Measurements from ENCODE around the gene CHSY1.

The CHSY1 gene

DNA sequence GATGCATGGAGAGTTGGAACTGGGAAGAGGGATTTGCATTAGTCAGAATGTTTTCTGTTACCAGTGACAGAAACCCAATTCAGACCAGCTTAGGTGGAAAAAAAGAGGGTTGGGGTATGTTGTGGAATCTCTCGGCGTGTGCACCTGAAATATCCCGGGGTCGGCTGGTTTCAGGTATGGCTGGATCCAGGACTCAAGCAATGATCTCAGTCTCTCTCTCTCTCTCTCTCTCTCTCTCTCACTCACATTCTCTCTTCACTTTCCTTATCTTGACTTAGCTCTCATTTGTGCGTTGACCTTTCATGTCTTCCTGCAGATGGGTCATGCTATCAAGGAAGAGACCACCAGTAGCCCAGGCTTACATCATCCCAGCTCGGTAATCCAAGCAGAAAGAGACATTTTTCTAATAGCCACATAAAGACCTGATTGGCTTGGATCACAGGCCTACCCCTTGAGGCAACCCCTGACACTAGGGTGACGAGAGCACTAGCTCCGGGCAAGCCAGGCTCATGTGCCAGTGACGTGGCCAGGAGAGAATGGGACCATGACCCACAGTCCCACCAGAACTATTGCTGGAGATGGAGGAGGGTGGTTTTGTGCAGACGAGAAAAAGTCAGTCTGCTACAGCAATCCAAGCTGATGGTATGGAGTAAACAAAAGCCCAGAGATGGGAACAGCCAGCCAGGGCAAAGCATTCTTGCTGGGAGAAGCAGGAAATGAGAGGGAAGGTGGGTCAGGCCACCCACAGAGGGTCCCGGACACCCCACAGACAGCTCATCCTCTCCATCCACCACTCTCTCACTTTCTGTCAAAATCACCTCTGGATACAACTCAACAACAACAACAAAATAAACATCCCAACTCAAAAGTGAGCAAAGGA is 91.7 kb downstream of the CHSY1 start:
- H3K27me3 ChIP-seq (ENCODE audit: low read depth, low read length): peaks cover 41% of the 10 kb centered on the region
- 0 out of 2 replicates have a peak, but pooled peaks cover 9% of the 10 kb centered on the region for H4K20me1 ChIP-seq (ENCODE audit: insufficient read depth, low read length)
- no peak overlapping the region for H2AFZ ChIP-seq (ENCODE audit: low read depth, low read length)
- H3K27ac ChIP-seq (ENCODE audit: low read length): no peak overlapping the region
- H3K4me3 ChIP-seq (ENCODE audit: low read length): no peak overlapping the region
- no peak overlapping the region for H3K4me2 ChIP-seq (ENCODE audit: low read length)
- H3K9me3 ChIP-seq (ENCODE audit: insufficient read depth, low read length): peaks cover 14% of the 10 kb centered on the region
- H3K9ac ChIP-seq (ENCODE audit: low read length): no peak overlapping the region
- H3K4me1 ChIP-seq (ENCODE audit: low read length): peaks cover 21% of the 10 kb centered on the region
- H3K79me2 ChIP-seq (ENCODE audit: low read length): no peaks in the 10 kb centered on the region
- no peaks in the 10 kb centered on the region for H3K36me3 ChIP-seq (replicated peaks; ENCODE audit: low read depth, low read length)
- TF ChIP-seq EZH2phosphoT487 (IDR thresholded peaks at IDR 0.05; ENCODE audit: low read depth): no peak
- TF ChIP-seq, protein P1, sequence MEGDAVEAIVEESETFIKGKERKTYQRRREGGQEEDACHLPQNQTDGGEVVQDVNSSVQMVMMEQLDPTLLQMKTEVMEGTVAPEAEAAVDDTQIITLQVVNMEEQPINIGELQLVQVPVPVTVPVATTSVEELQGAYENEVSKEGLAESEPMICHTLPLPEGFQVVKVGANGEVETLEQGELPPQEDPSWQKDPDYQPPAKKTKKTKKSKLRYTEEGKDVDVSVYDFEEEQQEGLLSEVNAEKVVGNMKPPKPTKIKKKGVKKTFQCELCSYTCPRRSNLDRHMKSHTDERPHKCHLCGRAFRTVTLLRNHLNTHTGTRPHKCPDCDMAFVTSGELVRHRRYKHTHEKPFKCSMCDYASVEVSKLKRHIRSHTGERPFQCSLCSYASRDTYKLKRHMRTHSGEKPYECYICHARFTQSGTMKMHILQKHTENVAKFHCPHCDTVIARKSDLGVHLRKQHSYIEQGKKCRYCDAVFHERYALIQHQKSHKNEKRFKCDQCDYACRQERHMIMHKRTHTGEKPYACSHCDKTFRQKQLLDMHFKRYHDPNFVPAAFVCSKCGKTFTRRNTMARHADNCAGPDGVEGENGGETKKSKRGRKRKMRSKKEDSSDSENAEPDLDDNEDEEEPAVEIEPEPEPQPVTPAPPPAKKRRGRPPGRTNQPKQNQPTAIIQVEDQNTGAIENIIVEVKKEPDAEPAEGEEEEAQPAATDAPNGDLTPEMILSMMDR (IDR thresholded peaks at IDR 0.05; ENCODE audit: low read depth, low read length): no peak

GRCh38 chr15:101159096-101159935 is 92.5 kb downstream of the CHSY1 start:
- Histone ChIP-seq H3K79me2 (ENCODE audit: low read length) (no peaks in the 10 kb centered on the region), H2AFZ (ENCODE audit: low read depth, low read length) (no peak overlapping the region), H3K27ac (ENCODE audit: low read length) (no peak overlapping the region), H4K20me1 (ENCODE audit: insufficient read depth, low read length) (0 out of 2 replicates have a peak, but pooled peaks cover 9% of the 10 kb centered on the region), H3K9me3 (ENCODE audit: insufficient read depth, low read length) (peaks cover 8% of the 10 kb centered on the region; the same call in 1 of the 2 replicates), H3K27me3 (ENCODE audit: low read depth, low read length) (peaks cover 41% of the 10 kb centered on the region), H3K9ac (ENCODE audit: low read length) (no peak overlapping the region), H3K4me3 (ENCODE audit: low read length) (no peak overlapping the region), H3K4me2 (ENCODE audit: low read length) (no peak overlapping the region), H3K4me1 (ENCODE audit: low read length) (peaks cover 21% of the 10 kb centered on the region), H3K36me3 (replicated peaks; ENCODE audit: low read depth, low read length) (no peaks in the 10 kb centered on the region)
- TF ChIP-seq, protein P1 (IDR thresholded peaks at IDR 0.05; ENCODE audit: low read depth, low read length): no peak
- TF ChIP-seq EZH2phosphoT487 (IDR thresholded peaks at IDR 0.05; ENCODE audit: low read depth): no peak

DNA sequence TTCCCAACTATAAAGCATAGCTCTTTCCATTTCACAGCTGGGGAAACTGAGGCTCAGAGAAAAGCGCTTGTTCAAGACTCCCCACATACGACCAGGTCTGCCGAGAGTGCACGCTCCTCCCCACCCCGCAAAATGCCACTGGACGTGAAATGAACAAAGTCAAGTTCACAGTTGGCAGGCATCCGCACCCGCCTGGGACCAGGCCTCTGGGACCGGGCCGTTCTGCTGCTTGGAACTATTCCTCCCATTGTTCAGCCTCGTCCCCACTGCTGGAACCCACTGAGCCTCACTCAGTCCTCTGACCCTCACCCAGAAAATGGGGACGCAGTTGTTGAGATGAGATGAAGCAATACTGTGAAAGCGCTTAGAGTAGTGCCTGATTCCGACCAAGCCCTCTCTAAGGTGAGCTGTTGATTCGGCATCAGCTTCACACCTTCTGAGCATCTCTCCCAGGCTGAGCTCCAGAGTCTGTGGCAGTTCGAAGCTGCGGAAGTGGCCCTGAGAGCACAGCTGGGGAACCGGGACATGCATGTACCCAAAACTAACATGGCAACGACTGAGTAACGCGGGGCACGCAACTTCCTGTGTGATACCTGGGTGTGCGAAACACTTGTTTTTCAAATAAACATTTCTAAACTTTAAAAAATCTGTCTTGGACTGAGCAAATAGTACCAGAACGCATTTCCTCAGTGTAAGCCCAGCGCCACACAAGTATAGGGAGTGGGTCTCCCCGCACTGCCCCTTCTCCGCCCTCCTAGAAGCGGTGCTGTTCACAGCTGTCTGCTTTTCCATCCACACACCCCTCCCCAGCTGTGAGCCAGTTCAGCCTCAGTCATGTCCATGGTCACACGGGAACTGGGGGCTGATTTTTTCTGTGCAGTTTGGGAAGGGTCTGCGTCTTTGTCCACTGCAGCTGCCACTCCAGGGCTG is 93.4 kb downstream of the CHSY1 start:
- no peak overlapping the region for H3K4me3 ChIP-seq (ENCODE audit: low read length)
- no peaks in the 10 kb centered on the region for H3K79me2 ChIP-seq (ENCODE audit: low read length)
- peaks cover 41% of the 10 kb centered on the region for H3K27me3 ChIP-seq (ENCODE audit: low read depth, low read length)
- no peak overlapping the region for H3K4me2 ChIP-seq (ENCODE audit: low read length)
- no peak overlapping the region for H3K27ac ChIP-seq (ENCODE audit: low read length)
- H3K36me3 ChIP-seq (replicated peaks; ENCODE audit: low read depth, low read length): no peaks in the 10 kb centered on the region
- TF ChIP-seq EZH2phosphoT487 (IDR thresholded peaks at IDR 0.05; ENCODE audit: low read depth): no peak
- TF ChIP-seq, protein P1 (IDR thresholded peaks at IDR 0.05; ENCODE audit: low read depth, low read length): no peak
- H2AFZ ChIP-seq (ENCODE audit: low read depth, low read length): no peak overlapping the region
- H3K4me1 ChIP-seq (ENCODE audit: low read length): peaks cover 21% of the 10 kb centered on the region
- 0 out of 2 replicates have a peak, but pooled peaks cover 2% of the 10 kb centered on the region for H3K9me3 ChIP-seq (ENCODE audit: insufficient read depth, low read length)
- H4K20me1 ChIP-seq (ENCODE audit: insufficient read depth, low read length): 0 out of 2 replicates have a peak, but pooled peaks cover 9% of the 10 kb centered on the region
- no peak overlapping the region for H3K9ac ChIP-seq (ENCODE audit: low read length)
